Endometrial microvascular endothelial cells (primary cell): ENCODE results near the gene LGR6. TPM values are rescaled to one million over a fixed set of nuclear protein-coding genes. Genes with fewer than 3 reads are reported as not detected.
"Not testable (repeated sequence)": the region's sequence is repeated elsewhere in the genome, so short reads cannot be mapped to it uniquely, and the experiment has no call there.

ENCODE experiments used
- in situ Hi-C: cut with HindIII; loops from 2 replicates; pipeline ENCODE4 v1.10.0; 2017; ENCODE audit warnings: low sequenced_read_pairs, low pct_unique_long_range_greater_than_20kb; ENCODE audit errors: inconsistent ontology term
- total RNA-seq: library from RNA; depleted of rRNA; stranded (reverse); fragments of >200 nt; gene quantifications from one replicate; pipeline ENCODE4 v1.2.3, GENCODE V29; 2015; ENCODE audit errors: inconsistent ontology term

LGR6 gene, protein sequence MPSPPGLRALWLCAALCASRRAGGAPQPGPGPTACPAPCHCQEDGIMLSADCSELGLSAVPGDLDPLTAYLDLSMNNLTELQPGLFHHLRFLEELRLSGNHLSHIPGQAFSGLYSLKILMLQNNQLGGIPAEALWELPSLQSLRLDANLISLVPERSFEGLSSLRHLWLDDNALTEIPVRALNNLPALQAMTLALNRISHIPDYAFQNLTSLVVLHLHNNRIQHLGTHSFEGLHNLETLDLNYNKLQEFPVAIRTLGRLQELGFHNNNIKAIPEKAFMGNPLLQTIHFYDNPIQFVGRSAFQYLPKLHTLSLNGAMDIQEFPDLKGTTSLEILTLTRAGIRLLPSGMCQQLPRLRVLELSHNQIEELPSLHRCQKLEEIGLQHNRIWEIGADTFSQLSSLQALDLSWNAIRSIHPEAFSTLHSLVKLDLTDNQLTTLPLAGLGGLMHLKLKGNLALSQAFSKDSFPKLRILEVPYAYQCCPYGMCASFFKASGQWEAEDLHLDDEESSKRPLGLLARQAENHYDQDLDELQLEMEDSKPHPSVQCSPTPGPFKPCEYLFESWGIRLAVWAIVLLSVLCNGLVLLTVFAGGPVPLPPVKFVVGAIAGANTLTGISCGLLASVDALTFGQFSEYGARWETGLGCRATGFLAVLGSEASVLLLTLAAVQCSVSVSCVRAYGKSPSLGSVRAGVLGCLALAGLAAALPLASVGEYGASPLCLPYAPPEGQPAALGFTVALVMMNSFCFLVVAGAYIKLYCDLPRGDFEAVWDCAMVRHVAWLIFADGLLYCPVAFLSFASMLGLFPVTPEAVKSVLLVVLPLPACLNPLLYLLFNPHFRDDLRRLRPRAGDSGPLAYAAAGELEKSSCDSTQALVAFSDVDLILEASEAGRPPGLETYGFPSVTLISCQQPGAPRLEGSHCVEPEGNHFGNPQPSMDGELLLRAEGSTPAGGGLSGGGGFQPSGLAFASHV
- total RNA-seq: not detected

DNA sequence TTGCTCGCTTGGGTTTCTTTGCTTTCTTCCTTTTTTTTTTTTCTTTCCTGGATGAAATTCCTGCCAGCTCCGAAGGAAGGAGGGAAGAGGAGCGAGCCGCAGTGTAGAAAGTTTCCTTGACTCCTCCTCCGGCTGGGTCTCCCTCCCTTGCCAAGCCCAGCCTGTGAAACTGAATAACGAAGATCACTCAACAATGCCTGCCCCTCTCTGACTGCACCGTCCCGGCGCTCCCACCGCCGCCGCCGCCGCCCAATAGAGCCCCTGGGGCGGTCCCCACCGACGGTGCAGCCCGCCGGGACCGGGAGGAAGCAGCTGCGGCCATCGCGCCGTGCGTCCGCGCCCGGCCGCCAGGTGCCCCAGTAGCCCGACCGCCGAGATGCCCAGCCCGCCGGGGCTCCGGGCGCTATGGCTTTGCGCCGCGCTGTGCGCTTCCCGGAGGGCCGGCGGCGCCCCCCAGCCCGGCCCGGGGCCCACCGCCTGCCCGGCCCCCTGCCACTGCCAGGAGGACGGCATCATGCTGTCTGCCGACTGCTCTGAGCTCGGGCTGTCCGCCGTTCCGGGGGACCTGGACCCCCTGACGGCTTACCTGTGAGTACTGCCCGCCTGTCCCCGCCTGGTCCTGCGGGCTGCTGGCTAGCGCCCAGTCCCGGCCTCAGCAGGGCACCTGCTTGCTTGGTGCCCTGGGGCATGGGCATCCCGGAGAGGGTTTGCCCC is at the start of gene LGR6:
TSS of gene LGR6 (plus strand) at position 186 of the 714 bp plus-strand sequence. CDS start at position 377, 191 bp downstream.
- in situ Hi-C loops: no loop called here

DNA sequence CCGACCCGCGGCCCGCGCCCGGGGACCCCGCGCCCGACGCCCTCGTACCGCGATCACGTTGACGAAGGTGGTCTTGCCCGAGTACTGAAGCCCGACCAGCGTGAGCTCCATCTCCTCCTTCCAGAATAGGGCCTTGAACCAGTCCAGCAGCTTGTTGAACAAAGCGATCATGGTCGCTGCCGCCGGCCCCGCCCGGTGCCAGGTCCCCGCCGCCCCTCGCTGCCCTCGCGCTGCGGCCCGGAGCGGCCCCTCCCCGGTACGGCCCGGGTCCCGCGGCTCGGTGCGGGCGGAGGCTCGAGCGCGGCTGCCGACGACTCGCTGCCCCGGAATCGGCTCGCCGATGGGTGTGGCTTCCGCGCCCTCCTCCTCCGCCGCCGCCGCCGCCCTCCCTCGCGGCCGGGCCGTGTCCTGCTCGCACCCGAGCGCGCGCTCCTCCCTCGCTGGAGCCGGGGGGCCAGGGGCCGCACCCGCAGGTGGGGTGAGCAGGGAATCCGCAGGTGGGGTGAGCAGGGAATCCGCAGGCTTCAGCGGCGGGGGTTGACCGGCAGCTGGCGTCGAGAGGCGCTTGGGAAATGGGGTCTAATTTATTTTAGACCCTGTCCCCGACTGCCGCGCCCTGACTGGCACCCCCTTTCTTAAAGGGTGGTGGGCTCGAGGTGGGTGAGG is 49.1 kb upstream of the LGR6 start, which contains the start of gene ARL8A:
TSS of gene ARL8A (minus strand) at position 336 of the 666 bp plus-strand sequence. CDS start at position 171, 165 bp downstream.
- in situ Hi-C loops: no loop called here

DNA sequence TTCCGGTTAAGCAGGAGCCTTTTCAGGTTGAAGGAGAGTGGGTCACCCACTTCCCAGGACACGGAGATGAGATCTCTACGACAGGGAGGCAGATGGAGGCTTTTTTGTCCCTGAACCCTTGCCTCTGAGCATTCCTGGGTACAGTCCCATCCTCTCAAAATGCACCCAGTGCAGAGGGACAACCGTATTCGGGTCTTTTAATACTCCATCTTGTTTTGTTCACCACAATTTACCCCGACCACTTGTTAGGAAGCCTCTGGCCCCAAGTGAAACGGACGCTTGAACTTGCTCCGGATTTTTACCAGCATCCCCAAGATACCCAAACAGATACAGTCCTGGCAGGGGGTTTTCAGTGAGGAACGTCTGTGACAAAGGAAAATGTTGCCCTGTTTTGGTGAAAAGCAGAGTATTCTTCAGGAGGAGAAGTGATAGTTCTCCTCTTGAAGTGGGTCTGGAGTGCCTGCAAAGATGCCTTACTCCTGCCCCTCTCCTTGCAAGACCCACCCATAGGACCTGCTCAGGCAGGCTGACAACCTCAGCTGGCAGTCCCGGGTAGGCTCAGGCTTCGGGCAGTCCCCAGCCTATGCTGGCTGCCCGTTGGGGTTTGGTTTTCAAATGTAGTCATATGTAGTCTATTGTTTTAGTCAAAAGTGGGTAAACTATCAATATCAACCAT is 48.4 kb upstream of the LGR6 start:
- in situ Hi-C loops: no loop called here

DNA sequence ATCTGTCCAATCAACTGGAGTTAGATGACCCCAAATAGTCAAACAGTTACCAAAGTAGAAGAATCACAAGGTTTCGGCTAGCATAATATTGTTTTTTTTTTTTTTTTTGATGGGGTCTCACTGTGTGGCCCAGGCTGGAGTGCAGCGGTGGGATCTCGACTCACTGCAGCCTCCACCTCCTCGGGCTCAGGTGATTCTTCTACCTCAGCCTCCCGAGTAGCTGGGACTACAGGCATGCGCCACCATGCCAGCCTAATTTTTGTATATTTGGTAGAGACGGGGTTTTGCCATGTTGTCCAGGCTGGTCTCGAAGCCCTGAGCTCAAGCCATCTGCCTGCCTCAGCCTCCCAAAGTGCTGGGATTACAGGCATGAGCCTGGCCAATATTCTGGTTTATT is 47.9 kb upstream of the LGR6 start:
- in situ Hi-C loops: not testable (repeated sequence)

DNA sequence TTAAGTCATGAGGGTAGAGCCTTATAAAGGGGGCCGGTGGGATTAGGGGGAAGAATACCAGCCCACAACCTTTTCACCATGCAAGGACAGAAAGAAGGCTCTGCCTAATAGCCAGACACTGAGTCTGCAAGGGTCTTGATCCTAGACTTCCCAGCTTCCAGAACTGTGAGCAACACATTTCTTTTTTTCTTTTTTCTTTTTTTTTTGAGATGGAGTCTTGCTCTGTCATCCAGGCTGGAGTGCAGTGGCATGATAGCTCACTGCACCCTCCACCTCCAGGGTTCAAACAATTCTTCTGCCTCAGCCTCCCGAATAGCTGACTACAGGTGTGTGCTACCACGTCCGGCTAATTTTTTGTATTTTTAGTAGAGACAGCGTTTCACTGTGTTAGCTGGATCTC is 47.3 kb upstream of the LGR6 start:
- in situ Hi-C loops: no loop called here

DNA sequence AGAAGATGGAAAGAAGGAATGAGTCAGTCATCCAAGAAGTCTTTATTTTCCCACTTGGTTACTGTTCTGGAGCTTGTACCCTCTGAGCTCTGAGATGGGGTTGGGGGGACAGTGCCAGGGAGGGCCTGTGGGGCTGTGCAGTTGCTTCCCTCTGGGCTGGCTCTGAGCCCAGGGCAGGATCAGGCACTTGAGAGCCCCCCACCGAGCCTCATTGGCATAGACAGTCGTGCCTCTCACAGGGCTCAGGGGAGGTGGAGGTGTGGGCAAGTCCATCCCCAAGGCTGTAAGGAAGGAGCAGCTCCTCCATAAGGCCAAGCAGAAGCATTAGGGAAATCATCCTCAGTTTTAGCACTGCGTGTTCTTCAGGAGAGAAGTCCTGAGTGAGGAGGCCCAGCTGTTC is 46.6 kb upstream of the LGR6 start:
- in situ Hi-C loops: no loop called here

DNA sequence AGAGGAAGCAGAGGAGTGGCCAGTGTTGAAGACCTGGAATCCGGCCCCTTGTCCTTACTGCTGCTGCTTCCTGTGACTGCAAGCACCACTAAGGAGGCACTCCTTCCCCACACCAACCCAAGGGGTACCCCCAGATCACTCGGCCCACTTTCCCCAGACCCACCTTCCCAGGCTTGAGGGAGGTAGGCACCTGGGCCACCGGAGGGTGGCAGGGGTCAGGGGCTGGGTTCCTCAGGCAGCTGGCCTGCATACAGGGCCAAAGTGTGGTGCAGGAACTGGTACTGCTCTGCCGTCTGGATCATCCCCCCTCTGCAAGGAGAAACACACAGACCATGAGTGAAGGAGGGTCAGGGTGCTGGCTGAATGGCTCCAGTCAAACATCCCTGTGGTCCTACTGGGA is 45.2 kb upstream of the LGR6 start:
- in situ Hi-C loops: no loop called here

DNA sequence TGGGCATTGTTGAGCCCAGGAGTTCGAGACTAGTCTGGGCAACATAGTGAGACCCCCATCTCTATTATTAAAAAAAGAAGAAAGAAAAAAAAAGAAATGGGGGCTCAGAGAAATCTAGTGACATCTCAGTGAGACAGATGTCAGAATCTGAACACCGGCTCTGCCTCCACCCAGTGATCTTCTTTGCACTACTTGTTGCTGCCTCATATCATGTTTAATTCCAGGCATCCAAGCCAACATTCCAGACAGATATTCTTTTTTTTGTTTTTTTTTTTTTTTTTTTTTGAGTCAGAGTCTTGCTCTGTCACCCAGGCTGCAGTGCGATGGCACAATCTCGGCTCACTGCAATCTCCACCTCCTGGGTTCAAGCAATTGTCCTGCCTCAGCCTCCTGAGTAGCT is 44.0 kb upstream of the LGR6 start:
- in situ Hi-C loops: no loop called here

DNA sequence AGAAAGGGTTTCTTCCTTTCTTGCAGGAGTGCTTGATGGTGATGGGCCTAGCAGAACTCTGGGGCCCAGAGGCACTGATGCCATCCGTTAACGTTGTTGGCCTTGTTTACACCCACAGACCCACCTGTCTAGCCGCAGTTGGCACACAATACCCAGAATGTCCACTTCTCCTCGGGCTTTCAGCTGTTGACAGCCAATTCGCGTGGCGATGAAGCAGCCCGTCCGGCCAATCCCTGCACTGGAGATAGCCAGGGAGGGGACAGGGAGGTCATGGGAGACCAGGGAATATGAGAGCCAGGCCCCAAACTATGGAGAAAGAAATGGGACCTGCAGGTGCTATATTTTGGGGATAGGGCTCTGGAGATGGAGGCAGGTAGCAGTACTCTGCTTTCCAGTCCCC is 43.4 kb upstream of the LGR6 start:
- in situ Hi-C loops: no loop called here

DNA sequence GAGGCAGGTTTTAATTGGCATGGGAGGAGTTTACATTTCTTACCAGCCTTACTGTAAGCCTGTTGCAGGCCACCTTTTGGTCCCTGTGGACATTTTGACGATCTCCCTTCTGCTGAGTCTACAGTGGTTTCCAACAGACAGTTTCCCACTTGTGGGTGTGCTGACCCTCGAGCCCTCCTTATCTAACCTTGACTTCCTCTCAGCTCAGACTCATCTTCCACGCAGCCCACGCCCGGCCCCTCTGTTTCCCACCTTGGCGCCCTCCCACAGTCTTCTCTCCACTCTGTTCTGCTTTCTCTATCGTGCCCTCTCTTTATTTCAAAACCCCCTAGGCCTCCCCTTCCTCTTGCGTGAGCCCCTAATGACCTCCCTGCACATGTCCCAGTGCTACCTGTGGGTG is 43.0 kb upstream of the LGR6 start:
- in situ Hi-C loops: no loop called here

DNA sequence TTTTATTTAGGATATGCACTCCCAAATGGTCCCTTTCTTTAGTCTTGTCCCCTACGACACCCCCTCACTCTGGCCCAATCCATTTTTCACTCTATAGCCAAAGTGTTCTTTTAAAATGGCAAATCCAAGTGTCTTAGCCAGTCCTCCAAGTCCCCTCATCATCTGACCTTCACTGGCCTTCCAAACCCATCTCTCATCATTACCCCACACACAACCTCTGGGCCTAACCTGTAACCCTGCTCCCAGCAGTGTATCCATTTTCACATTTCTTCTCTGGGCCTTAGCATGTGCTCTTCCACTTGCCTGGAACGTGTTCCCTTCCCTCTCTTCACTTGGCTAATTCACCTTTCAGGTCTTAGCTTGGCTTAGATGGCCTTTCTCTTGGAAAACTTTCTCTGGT is 42.6 kb upstream of the LGR6 start:
- in situ Hi-C loops: no loop called here

DNA sequence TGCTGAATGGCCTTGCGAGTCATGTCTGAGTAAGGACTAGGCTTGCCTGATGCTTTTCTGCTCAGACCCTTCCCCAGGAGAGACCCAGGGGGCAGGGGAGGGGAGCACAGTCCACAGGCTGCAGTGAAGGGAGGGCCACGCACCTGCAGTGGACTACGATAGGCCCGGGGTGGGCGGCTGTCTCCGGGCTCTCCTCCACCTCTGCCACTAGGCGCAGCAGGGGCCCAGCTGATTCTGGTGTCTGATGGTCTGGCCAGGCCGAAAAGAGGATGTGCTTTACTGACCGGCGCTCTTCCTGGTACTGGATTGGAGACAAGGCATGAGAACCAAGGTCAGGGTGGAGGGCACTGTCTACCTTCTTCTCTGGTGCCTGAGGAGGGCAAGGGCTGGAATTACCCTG is 41.2 kb upstream of the LGR6 start:
- in situ Hi-C loops: no loop called here

DNA sequence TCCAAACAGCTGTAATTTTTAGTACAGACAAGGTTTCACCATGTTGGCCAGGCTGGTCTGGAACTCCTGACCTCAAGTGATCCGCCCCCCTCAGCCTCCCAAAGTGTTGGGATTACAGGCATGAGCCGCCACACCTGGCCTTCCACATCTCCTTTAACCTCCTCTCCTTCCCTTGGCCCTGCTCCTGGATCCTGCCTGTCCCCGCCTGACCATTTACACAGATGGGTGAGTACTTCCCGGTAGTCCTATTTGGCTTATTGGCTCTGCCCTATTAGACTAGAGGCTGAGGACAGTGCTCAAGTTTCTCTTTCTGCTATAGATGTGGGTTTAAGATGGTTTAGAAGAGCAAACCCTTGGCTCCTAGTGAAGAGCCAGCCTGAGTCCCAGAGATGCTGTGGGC is 40.3 kb upstream of the LGR6 start:
- in situ Hi-C loops: no loop called here

DNA sequence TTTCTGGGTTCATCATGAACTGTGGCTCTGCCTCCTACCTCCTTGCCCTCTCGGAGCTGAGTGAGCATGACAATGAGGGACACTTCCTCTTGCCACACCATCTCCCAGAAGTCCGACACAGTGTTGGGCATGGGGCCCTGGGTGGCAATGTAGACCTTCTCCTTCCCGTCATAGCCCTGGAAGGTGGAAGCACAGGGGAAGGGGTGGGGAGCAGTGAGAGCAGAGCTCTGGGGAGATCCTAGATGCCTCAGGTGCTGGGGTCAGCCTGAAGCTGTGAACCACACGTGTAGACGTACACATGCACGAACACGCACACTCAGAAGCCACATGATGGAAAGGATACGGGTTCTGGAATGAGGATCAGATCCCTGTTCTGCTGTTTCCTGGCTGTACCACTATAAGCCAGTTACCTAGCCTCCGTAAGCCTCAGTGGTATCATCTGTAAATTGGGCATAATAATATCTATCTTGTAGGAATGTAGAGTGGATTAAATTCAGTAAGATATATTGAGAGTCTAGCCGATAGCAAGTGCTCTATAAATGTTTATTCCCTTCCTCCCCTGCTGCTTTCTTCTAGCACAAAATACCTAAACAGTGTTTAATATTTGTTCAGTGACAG is 39.3 kb upstream of the LGR6 start:
- in situ Hi-C loops: no loop called here

DNA sequence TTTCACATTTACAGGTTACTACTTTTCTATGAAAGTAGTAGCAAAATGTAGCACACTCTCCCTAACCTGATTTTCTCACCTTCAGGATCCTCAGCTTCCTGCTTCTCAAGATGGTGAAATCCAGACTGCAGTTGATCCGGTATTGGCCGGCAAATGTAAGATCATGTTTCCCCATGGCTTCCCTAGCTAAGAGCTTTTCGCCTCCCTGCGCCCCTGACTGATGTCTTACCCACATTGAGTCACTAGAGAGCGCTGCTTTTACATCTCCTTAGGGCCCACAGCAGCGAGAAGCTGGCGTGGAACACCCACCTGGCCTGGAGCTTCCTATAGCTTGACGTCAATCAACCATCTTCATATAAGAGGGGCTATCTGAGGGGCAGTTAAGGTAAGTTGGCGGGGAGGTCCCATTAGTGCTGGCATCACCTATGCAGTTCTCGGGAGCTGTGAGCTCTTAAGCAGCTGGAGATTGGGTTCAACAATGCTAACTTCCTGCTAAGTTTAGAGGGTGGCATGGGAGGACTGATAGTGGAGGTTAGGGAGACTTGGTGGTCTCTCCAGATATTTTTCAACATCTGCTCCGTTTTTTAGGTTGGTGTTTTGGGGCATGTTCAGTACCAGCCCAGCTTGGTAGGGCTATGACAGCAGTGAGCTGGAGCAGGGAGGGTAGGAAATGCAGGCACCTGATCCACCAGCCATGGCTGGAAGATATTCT is 38.7 kb upstream of the LGR6 start:
- in situ Hi-C loops: no loop called here

DNA sequence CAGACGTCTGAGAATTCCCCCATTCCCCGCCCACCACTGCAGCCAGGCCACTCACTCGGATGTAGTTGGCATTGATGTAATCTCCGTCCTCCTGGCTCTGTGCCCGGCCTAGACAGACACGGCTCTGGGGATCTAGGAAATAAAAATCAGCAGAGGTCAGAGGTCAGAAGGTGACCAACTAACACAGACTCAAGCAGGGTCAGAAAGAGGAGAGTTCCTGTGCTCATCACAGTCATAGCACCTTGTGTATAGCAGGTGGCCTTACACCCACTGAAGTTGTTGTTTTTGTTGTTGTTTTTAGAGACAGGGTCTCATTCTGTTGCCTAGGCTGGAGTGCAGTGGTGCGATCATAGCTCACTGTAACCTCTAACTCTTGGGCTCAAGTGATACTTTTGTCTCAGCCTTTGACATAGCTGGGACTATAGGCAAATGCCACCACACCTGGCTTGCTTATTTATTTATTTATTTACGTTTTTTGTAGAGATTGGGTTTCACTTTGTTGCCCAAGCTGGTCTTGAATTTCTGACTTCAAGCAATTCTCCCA is 38.0 kb upstream of the LGR6 start:
- in situ Hi-C loops: no loop called here

DNA sequence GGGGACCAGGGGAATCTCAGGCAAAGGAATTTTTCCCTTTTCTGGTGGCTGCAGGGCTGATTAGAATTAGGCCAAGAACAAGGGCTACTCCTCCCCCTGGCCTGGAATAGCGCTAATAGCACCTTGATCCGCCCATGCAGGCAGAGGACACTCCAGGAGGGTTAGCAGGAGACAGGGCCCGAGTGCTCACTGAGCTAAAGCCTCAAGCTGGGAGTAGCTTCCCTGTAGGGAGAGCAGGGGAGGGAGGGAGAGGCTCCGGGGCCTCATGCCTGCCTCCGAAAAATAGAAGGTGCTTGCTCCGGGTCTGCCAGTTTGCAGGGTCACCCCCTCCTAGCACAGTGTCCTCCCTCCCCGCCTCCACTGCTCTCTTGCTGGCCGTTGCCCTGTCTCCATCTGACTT is 37.0 kb upstream of the LGR6 start:
- in situ Hi-C loops: no loop called here
